AML-193 (cell line): ENCODE results near the gene SEC31A.
"Not testable (repeated sequence)": the region's sequence is repeated elsewhere in the genome, so short reads cannot be mapped to it uniquely, and the experiment has no call there.

Source experiments
- DNase-seq, 2 experiments: peaks; one replicate each; lab custom pipeline; 2025; lab: John Stamatoyannopoulos, UW

SEC31A gene

DNA sequence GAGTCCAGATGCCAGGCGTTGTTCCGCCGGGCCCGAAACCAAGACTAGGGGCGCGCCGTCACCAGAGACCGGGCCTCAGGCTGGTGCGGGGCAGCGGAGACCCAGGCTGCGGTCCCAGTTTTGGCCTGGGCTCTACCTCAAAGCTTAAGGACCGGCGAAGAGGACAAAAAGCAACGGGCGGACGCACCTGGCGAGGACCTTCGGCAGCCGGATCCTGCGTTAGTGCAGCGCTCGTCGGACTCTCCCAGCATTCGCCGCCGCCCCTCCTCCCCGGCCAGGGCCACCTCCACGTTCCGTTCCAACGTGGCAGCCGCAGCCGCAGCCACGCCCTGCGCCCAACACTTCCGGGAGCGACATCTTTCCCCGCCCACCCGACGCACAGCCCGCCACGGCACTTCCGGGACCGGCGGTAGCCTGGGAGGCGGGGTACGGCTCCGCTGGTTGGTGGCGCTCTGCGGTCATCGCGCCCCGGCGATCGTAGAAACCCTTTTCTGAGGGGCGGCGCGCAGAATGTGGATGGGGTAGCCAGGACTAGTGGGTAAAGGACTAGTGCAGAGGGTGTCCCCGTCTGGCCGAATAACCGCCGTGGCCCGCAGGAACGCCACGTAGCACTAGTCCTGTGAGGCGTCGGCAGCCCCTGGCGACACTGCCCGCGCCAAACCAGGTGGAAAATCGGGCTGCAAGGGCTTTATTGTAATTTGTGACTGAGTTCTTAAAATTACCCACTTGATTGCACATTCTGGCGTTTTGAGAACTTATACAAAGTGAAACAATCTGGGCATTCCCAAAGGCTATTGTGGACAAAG, at the start of gene SEC31A:
Gene SEC31A, minus strand, starts transcription at position 253 of the 806 bp plus-strand sequence. CDS start 9,217 bp downstream, outside the sequence.
- peak; percentile 91 to 92 for DNase-seq

DNA sequence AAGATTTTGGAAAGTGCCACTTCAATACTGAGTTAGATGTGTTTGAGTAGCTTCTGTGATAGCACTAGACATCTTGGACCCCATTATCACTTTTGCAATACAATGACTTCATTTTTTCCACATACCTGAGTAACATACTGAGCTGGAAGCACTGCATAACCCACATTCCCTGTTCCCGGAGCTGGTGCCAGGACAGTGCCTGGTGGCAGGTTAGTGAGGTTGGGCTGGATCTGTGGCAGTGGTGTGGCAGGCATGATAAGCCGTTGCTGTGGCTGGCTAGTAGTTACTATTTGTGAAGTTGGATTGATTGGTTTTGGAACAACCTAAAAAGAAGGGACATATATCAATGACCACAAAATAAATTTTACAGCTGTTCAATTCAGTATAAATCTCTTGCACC, 48.5 kb upstream of the SEC31A start:
- no peak for DNase-seq

GRCh38 chr4:82934441-82934840, 43.5 kb upstream of the SEC31A start:
- DNase-seq: no peak

DNA sequence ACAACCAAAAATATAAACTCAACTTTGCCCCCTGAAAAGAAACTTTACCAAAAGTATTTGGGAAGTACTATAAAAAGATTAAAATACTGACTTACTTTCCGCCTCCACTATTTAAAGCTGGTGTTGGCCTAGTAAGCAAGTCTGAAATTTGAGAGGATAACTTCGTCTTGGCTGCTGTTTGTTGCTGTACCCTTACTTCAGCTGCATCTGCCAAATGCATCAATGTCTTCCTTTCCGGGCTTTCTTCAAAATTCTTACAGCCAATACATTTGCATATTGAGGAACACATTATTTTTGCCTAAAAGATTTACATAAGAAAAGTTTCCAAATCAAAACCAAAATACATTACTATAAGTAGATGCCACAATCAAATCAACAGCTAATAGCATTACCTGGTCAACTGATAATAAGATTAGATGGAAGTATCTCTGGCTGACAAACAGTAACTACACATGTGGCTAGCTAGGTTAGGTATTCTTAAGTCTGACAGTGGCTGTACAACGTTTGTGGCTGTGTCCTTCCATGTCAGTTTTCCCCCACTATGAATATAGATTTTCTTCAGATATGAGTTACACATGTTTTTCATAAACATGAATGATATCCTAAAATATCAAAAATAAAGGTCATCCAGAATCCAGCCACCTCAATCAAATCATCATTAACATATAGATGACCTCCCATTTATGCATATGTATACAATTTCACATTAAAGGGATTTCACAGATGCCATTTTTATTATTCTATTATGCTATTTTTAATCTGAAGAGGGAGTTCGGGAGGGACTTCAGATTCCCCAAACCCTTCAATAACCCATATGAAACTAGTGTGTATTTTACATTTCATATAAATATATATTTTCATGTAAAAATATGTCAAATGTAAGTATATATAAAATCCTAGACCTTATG, 40.1 kb upstream of the SEC31A start:
- DNase-seq: no peak

DNA sequence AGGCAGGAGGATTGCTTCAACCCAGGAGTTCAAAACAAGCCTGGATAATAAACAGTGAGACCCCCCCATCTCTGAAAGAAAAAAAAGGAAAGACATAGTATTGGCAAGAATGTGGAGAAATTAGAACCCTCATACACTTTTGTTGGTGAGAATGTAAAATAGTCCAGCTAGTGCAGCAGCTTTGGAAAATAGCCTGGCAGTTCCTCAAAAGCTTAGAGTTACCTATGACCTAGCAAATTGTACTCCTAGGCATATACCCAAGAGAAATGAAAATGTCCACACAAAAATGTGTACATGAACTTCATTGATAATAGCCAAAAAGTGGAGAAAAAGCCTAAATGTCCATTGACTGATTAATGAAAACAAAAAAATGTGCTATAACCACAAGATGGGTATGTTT, 30.8 kb upstream of the SEC31A start:
- no peak for DNase-seq

DNA sequence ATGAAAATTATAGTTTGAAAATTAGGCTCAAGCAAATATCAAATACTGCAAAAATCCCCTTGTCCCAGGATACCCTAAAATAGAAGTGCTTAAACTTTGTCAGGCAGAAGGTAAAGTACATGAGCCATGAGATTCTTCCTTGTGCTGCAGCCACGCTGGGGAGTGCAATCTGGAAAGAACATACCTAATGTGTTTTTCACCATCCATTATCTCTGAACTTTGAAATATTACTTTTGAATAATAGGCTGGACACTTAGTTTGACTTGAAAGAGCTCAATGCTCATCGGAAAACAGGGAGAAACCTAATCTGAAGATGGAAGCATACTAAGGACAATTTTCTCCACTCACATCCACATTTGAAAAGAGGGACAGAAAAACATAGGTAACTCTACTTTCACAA, 28.4 kb upstream of the SEC31A start:
- DNase-seq: no peak

DNA sequence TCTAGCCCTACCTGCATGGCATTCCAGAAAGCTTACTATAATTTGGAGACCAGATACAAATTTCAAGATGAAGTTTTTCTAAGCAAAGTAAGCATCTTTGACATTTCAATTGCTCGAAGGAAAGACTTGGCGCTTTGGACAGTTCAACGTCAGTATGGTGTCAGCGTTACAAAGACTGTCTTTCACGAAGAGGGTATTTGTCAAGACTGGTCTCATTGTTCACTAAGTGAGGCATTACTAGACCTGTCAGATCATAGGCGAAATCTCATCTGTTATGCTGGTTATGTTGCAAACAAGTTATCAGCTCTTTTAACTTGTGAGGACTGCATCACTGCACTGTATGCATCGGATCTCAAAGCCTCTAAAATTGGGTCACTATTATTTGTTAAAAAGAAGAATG, 27.1 kb upstream of the SEC31A start:
- no peak for DNase-seq

GRCh38 chr4:82913968-82914367, 23.0 kb upstream of the SEC31A start:
- not testable (repeated sequence) for DNase-seq

DNA sequence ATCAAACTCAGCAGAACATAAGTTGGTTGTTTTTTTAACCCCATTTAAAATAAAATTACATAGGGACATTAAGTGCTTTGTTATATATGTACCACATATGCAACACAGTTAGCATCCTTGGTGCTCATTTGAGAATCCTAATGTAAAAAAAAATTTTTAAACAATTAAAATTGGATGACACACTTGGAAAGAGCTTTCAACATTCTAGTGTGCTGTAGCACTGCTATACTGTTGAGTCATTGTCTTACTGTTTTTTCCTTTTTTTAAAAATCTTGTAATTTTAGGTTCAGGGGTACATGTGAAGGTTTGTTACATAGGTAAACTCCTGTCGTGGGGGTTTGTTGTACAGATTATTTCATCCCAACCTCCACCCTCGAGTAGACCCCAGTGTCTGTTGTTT, 22.4 kb upstream of the SEC31A start:
- no peak for DNase-seq

- DNase-seq: no peak
These were observed 18.4 kb upstream of the SEC31A start for GRCh38 chr4:82909326-82909725.

- DNase-seq: no peak
These were observed 15.5 kb upstream of the SEC31A start for GRCh38 chr4:82906469-82906868.

DNA sequence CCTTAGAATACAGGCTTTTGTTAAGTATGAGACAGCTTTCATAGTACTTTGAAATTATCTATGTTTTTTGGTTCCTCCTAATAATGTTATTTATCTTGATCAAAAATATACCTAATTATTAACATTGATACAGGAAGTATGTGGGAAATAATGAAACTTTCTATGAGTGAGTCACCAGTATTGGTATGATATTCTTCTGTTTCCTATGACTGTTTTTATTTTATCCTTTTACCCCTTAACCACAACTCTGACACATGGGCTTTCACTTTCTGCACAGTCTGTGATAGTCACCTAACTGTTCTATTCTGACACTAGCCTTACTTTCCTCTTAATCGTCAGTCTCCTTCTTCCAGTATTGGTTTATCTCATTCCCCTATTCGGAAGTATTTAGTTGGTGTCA, 14.3 kb upstream of the SEC31A start:
- peak in 1 of 2 experiments; percentile 25 for DNase-seq

DNA sequence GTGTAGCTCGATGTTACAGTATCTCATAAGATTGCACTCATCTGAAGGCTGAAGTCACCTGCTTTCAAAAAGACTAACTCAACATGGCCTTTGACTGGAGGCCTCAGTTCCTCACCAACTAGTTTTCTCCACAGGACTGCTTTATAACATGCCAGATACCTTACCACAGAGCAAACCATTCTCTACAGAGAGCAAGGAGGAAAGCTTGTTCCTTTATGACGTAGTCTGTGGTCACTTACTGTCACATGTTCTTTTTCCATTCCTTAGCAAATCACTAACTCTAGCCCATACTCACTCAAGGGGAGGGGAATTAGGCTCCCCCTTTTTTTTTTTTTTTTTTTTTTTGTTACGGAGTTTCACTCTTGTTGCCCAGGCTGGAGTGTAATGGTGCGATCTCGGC, 12.8 kb upstream of the SEC31A start:
- peak in 1 of 2 experiments; percentile 15 for DNase-seq

- no peak for DNase-seq
These were observed 10.3 kb upstream of the SEC31A start for GRCh38 chr4:82901183-82901718.

DNA sequence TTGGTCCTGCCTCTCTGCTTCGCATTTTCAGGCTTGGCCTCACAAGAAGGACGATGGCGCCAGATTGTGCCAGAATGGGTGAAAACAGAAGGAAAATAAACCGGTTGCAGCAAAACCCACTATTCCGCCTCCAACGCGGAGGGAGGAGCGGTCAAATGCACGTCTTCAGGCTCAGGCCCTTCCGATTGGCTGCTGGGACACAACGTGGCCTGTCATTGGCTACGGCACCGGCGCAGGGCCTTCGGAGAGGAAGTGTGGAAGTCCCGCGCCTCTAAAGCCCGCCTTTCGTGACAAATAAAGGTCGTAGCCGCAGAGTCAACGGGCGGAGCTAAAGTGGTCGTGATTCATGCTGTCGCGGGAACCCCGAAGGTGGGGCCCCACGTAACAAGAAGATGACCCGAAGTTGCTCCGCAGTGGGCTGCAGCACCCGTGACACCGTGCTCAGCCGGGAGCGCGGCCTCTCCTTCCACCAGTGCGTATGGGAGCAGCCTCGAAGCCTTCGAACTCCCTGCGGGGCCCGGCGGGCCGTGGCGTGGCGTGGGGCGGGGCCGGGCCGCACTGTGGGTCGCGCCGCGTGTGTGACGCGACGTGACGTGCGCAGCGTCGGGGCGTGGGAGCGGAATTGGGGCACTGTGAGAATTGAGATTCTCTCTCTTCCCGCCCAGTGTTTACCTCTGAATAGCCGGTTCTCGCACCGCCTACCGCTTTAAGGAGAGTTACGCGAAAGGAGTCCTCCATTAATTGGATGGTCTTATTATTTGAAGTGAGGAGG, 9.6 kb upstream of the SEC31A start, which contains the start of gene THAP9:
Gene THAP9, plus strand, starts transcription at position 325 of the 772 bp plus-strand sequence. Its CDS starts 68 bp downstream, at position 393.
- peak; percentile 98 for DNase-seq

- peak; percentile 36 to 53 for DNase-seq
These were observed 9.1 kb upstream of the SEC31A start for GRCh38 chr4:82900066-82900410.

- no peak for DNase-seq
These were observed 8.6 kb upstream of the SEC31A start for GRCh38 chr4:82899374-82900065.

GRCh38 chr4:82898322-82899243, 7.6 kb upstream of the SEC31A start:
- DNase-seq: peak; percentile 50 to 56

DNA sequence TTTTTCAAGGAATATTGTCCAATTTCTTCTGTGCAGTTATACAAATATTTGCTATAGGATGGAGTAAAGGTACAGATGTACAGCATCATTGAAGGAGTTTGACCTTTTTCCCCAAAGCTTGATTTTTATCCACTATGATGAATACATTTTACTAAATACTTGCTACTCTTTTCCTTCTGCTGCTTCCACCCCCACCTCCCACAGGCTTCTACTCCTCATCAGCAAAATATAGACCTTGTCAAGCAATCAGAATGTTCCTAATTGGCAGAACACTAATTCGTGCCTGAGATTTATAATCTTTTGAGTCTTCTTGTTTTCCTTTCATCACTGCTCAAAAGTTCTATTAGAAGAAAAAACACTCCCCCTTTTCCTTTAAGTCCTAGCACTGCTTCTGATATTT, 5.8 kb upstream of the SEC31A start:
- DNase-seq: no peak

- DNase-seq: no peak
These were observed 3.0 kb upstream of the SEC31A start for GRCh38 chr4:82893942-82894341.
